HG02588 (cell line): ENCODE data around the gene APLN.

Experiments
- ATAC-seq: cut with Tn5 transposase; IDR thresholded peaks from one replicate; pipeline ENCODE4 v1.9.1; 2021; ENCODE audit warnings: mild to moderate bottlenecking, moderate library complexity; ENCODE audit not compliant: unreplicated experiment

Gene APLN, protein sequence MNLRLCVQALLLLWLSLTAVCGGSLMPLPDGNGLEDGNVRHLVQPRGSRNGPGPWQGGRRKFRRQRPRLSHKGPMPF

DNA sequence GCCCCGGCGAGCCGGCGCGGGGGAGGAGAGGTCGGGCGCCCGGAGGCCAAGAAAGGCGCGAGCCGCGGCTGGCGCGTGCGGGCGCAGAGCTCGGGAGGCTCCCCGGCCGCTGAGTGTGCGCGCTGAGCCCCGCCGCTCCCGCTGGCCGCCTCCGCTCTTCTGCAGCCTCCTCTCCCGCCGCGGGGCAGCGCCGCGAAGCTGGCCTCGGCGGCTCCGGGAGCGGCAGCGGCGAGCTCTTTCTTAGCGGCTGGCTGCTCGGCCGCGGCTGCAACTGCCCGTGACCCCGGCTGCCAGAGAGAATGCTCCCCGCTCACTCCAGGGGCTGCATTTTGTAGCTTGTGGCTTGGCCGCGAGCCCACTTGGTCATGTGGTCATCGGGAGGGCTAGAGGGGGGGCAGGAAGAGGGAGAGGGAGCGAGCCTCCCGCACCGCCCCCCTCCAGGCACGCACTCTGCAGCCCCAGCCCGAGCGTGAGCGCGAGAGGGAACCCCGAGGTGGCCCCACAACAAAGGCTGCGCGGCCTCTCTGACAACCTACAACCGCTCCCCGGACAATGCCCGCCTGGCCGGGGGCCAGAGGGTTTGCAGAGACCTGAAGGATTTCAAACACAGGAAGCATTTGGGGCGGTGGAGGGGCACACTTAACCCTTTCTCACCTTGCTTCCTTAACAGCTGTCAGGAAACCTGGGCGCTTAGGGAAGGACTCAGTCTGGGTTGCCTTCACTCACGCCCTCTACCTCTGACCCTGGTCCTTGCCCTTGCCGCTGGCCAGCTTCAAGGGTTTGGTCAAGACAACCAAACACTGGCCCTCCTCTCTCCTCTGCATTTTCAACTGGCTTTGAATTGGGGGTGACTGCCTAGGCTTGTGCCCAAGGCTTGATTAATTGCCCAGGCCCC is at the start of gene APLN:
APLN (minus strand) TSS at position 305 of the 895 bp plus-strand sequence. CDS start 326 bp downstream, outside the sequence.
- no peak for ATAC-seq

DNA sequence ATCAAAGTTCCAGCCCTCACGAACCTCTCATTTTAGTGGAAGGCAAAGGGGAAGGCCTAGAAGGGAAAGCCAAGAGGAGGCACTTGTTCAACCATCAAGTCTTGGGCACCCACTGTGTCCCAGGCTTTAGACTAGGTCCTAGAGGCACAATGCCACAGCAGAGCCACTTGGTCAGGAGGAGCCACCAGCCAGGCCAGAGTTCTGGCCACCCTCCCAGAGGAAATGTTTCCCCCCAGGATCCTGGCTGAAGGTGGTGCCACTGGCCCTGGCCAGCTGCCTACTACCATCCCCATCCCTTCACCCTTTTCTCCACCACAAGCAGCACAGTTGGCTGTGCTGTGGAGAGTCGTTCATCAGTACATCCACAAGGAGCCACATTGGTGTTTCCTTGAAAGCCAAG is 49.7 kb upstream of the APLN start:
- no peak for ATAC-seq

DNA sequence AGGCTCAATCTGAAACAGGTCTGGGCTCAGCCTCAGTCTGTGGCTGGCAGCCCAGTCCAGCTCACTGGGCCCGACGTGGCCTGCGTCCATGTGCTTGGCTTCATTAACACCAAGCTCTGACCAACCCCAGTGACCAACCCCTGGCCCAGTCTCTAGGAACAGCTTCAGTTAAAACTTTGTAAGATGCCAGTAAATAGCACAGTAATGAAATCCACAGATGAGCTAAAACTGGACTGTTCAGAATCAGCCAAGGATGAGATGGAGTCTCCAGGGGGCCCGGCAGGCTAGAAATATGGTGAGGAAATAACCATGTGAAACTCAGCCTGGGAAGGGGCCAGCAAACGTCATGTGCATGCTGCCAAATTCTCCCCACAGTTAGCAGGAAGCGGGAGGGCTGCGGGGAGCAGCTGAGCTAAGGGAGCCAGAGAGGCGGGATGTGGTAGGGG is 46.9 kb upstream of the APLN start:
- no peak for ATAC-seq

GRCh38 chrX:129700536-129700935 is 45.8 kb upstream of the APLN start:
- ATAC-seq, result no peak

DNA sequence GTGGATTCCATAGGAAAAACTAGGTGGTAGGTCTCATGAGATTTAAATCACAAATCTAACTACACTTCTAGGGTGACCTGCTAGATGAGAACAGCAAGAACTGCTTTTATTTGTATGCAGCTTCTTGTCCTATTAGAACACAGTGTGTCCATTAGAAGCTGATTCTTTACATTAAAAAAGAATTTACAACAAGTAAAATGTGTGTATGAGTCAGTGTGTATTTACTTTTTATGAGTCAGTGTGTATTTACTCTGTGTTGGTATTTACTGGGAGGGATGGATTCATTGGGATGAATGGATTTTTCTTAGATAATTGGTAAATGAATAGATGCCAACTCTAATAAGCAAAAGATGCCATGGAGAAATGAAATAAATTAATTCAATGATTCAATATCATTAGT is 43.4 kb upstream of the APLN start:
- ATAC-seq, result no peak

DNA sequence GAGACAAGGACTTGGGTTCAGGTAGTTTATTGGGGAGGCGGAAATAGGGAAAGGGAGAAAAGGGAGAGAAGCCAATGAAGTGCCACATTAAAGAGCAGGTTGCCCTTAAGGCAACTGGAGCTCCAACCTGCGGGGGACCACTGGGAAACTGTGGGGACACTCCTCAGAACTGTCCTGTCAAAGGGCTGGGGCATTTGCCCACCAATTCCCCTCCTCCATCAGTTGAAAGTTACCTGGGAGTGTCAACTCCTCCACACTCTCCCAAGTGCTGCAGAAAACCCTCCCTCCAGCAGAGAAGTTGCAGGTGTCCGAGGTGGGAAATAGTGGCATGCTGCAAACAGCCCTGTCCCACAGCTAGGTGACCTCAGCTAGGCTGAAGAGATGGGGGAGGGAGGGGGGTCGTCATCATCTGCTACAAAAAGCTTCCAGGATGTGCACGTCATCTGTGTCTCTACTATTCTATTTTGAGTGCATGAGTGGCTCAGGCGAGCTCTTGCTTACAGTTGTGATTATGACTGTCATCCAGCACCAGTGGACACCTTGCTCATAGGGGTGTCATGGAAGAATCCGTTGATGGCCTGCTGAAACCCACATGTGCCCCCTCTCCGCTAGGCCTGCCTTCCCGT is 42.6 kb upstream of the APLN start:
- ATAC-seq, result no peak

DNA sequence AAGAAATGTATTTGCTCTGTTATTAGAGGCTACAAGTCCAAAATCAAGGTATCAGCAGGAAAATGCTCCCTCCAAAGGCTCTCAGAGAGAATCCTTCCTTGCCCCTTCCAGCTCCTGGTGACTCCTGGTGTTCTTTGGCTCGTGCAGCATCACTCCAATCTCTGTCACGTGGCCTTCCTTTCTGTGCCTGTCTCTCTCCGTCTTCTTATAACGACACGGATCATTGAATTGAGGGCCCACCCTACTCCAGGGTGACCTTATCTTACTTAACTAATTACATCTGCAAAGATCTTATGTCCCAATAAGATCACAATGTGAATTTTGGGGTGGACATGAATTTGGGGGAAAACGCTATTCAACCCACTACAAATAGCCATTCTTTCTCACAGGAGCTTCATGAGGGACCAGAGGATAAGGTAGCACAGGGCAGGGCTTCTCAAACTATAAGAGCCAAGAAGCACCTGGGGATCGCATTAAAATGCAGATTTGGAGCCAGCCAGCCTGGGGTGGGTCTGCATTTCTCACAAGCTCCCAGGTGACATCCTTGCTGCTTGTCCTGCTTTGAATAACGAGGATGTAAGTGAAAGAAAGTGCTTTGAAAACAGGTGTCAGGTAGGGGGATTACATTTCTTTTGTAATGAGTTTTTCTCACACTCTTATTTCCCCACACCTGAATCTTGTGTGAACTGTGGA is 41.9 kb upstream of the APLN start:
- no peak for ATAC-seq

GRCh38 chrX:129695937-129696336 is 41.2 kb upstream of the APLN start:
- no peak for ATAC-seq

DNA sequence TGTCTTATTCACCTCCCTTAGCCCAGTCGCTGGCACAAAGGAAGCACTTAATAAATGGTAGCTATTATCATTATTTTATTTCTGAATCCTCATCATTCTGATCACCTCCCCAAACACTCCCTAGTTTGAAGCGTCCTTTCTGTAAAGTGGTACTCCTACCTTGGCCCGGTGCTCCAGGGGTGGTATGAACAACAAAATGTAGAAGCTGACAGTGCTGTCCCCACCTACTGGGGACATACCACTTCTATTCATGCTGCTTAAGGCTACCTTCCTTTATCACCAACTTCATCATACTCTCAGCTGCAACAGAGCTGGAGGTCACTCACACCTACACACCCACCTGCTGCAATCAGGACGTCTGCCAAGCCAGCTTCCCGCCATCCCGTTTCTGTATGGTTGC is 40.8 kb upstream of the APLN start:
- ATAC-seq, result no peak

GRCh38 chrX:129694805-129695204 is 40.0 kb upstream of the APLN start:
- ATAC-seq, result no peak

GRCh38 chrX:129693354-129693753 is 38.6 kb upstream of the APLN start:
- ATAC-seq, result no peak

DNA sequence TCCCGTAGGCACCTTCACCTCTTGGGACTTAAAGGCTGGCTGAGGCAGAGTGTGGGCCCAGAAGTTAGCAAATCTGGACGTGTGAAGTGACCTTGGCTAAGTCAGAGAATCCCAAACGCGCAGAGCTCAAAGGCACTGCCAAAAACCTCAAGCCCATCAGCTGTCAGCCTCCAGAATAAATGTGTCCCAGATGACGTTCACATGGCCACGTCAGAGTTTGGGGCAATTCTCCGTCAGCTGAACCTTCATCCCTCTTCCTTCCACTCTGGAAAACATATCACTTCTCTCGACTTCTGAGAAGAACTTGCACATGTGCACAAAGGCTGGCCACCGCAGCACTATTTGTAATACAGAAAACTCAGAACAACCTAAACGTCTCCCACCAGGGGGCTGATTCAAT is 35.7 kb upstream of the APLN start:
- ATAC-seq, result no peak

GRCh38 chrX:129689796-129690195 is 35.0 kb upstream of the APLN start:
- no peak for ATAC-seq

DNA sequence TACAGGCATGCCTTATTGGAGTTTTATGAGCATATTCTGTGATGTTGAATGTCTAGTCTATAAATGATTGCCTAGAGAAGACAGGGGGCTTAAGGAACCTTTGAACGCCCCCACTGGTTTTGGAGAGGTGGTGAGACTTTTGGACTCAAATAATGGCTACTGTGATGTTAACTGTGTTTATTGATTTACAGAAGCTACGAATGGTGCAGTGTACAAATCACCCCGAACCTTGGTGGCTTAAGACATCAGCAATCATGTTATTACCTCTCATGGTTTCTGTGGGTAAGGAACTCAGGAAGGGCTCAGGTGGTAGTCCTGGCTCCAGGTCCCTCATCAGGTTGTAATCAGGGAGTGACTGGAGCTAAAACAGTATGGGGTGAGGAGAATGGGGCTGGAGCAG is 33.3 kb upstream of the APLN start:
- ATAC-seq, result no peak

- ATAC-seq, result no peak
Observed at GRCh38 chrX:129686422-129686948, 31.7 kb upstream of the APLN start.

- no peak for ATAC-seq
Observed at GRCh38 chrX:129682979-129683378, 28.2 kb upstream of the APLN start.

DNA sequence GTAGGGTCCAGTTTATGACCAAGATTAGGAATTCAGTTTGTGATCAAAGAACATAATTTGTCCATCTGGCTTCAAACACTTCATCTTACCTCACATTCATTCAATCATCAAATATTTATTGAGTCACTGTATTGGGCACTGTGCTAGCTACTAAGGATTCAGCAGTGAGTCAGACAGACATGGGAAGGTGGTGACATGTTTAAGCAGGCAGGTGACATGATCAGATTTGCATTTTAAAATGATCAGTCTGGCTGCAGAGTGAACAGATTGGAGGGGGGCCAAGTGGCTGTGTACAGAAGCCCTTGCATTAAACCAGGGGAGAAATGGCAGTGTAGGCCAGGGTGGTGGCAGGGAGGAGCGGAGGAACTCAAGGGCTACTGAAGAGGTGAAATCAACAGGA is 25.1 kb upstream of the APLN start:
- no peak for ATAC-seq

- no peak for ATAC-seq
Observed at GRCh38 chrX:129678614-129679195, 23.9 kb upstream of the APLN start.

GRCh38 chrX:129667412-129667811 is 12.7 kb upstream of the APLN start:
- no peak for ATAC-seq

- no peak for ATAC-seq
Observed at GRCh38 chrX:129665916-129666644, 11.3 kb upstream of the APLN start.
